GM12891 (cell line): ENCODE measurements around the gene ZCCHC7.

Source experiments
- POLR2A ChIP-seq: IDR thresholded peaks from 2 replicates; pipeline ENCODE4 v1.6.1; 2011; ENCODE audit warnings: low read depth, low read length, control low read depth
- POLR2AphosphoS5 ChIP-seq: IDR thresholded peaks from 2 replicates; pipeline ENCODE4 v1.6.1; 2011; ENCODE audit warnings: low read depth, low read length, control low read depth
- SPI1 ChIP-seq: IDR thresholded peaks from 2 replicates; pipeline ENCODE4 v1.6.1; 2011; ENCODE audit warnings: low read depth, low read length, control low read depth
- TAF1 ChIP-seq: IDR thresholded peaks from 2 replicates; pipeline ENCODE4 v1.6.1; 2011; ENCODE audit warnings: low read depth, low read length, control low read depth

- no peak for TF ChIP-seq POLR2A
- no peak for TF ChIP-seq POLR2AphosphoS5
- TF ChIP-seq TAF1: no peak
- TF ChIP-seq SPI1: no peak
Measured at GRCh38 chr9:37370282-37370681, 249.9 kb downstream of the ZCCHC7 start.
